GM19452 (cell line): Measurements from ENCODE around the gene TSC2.
"Not testable (repeated sequence)": the region's sequence is repeated elsewhere in the genome, so short reads cannot be mapped to it uniquely, and the experiment has no call there.

ENCODE experiments used
- ATAC-seq: cut with Tn5 transposase; IDR thresholded peaks from one replicate; pipeline ENCODE4 v1.9.1; 2021; ENCODE audit not compliant: unreplicated experiment

TSC2 gene

DNA sequence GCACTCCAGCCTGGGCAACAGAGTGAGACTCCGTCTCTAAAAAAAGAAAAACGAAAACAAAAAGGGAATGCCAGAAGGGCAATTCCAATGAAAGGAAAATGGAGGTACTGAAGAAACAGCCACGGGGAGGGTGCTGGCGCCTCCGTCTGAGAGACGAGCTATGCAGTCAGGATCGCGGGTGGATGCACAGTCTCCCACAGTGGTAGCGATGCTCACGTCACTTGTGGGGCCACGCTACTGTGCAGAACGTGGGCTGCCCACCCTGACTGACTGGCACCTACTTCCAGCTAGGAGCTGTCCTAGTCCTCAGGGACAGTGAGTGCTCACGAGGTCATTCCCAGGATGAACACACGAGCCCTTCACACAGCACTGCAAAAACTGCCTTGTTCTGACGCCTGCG lies 53.8 kb downstream of the TSC2 start:
- ATAC-seq = not testable (repeated sequence)

GRCh38 chr16:2102471-2102870 lies 54.7 kb downstream of the TSC2 start:
- no peak for ATAC-seq

- not testable (repeated sequence) for ATAC-seq
Measured at GRCh38 chr16:2104464-2104863, 56.7 kb downstream of the TSC2 start.

GRCh38 chr16:2105291-2105690 lies 57.5 kb downstream of the TSC2 start:
- not testable (repeated sequence) for ATAC-seq

DNA sequence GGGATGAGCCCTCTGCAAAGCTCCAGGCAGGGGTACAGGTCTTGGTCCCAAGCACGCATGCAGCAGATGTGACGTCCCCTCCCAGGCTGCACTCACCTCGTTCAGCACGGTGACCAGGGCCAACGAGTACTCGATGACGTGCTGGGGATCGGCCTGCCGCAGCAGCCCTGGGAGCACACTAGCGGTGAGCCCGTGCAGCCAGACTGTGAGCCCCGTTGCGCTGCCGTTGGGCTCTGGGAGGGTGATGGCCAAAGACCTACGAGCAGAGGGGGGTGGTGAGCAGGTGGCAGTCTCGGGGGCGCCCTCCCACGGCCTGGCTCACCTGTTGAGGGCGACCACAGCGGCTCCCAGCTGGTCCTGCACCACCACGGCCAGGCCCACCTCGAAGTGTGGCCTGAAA lies 58.0 kb downstream of the TSC2 start:
- ATAC-seq = not testable (repeated sequence)

DNA sequence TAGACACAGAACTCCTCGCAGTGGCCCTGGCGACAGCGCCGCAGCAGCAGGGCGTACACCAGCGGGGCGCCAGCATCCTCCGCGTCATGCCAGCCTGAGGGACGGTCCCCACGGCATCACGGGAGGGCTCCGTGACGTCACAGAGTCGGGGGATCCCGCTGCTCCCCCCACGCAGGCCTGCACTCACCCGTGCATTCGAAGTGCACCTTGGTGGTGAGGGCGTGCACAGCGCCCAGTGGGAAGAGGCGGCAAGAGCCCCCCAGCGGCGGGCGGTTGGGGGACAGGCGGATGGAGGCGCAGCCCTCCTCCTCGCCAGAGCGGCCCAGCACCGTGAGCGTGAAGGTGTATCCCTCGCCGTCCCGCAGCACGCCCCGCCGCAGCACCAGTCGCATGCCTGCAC lies 58.4 kb downstream of the TSC2 start:
- not testable (repeated sequence) for ATAC-seq

DNA sequence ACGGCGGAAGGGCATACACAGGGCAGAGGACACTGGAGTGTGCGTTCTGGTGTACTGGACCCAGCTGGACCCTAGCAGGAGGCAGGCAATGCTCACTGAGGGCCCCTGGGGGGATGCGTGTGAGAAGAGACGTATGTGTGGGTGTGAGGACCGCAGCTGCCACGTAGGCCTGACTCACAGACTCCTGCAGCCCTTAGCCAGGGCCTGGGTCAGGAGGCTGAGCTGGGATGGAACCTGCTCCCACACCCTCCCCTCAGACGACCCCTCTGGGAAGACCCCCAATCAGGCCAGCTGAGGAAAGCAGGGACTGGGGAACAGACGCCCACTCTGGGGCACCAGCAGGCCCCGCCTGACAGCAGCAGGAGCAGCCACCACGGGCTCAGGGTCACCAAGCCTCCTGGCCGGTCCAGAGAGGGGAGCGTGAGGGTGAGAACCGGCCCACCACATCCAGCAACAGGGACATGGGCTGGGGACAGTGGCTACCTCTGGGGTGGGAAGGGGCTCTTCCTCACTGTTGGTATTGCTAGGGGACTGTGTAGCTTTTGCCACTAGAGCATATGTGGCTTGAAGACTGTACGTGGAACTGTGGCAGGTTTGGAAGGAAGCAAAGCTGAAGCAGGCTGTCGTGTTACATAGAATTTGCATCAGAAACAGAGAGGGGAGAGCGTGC lies 59.5 kb downstream of the TSC2 start:
- not testable (repeated sequence) for ATAC-seq

DNA sequence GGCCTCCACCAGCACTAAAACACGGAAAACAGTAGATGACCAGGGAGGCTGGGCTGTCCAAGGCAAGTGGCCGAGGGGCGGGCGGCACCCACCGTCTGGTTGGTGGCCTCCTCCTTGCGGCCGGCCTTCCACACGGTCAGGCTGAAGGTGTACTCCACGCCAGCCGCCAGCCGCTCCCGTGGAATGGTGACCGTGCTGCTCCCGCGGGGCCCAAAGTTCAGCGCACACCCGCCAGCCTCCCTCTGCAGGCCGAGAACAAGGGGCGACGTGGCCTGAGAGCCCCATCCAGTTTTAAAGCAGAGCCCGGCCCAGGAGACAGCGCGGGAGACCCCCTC lies 60.0 kb downstream of the TSC2 start:
- ATAC-seq = not testable (repeated sequence)

DNA sequence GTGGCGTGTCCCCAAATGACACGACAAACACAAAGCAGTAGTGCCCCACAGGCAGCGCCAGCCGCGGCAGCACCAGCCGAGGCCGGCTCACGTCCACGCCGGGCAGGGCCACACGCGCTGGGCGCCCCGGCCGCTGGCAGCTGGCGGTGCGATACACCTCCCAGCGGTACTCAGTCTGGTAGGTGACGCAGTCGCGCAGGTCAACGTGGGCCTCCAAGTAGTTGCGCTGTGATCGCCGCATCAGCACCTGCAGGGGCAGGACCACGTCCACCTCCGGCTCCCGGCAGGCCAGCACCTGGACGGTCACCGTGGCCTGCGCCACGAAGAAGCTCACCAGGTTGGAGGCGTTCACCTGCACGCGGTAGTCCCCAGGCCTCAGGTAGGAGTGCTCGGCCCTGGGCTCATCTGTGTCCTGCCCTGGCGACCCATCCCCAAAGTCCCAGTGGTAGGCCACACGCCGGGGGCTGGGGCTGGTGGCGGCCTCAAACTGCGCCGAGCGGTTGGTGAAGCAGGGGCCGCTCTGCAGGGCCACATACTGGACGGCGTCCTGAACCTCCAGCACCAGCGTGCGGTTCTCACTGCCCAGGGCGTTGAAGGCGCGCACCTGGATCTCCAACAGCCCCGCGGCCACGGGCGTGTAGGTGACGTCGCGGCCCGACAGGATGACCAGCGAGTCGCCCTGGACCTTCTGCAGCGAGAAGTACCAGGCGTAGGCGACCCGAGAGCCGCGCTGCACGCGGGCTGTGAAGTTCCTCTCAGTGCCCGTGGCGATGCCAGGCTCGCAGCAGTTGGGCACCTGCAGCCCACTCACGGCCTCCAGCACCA lies 60.9 kb downstream of the TSC2 start:
- not testable (repeated sequence) for ATAC-seq

DNA sequence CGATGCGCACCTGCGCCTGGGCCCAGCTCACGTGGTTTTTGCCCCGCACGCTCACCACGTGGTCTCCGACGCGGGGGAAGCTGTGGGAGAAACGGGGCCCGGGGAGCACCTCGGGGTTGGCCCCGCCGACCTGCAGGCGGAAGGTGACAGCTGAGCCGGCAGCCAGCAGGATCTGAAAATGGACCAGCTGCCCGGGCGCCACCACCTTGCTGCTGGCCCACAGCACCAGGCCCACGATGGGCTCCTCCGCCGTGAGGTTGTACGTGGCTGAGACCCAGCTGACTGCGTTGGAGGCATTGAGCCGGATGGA lies 61.4 kb downstream of the TSC2 start:
- ATAC-seq = not testable (repeated sequence)

DNA sequence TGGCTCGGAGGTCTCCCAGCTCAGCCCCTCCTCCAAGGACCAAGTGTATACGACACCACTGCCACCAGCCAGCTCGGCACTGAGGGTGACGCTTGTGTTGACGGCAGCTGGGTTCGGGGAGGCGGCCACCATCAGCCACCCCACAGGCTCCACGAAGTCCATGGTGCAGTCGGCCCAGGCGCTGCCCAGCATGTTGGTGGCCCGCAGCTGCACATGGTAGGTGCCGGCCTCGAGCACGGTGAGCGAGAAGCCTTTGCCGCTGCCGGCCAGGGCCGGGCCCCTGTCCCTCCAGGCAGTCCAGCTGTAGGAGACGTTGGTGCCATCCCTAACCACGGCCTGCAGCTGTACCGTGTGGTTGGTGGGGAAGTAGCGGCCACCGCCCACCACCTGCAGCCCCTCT lies 62.1 kb downstream of the TSC2 start:
- not testable (repeated sequence) for ATAC-seq

GRCh38 chr16:2110332-2111008 lies 62.7 kb downstream of the TSC2 start:
- ATAC-seq = not testable (repeated sequence)

GRCh38 chr16:2111009-2111353 lies 63.2 kb downstream of the TSC2 start:
- not testable (repeated sequence) for ATAC-seq

DNA sequence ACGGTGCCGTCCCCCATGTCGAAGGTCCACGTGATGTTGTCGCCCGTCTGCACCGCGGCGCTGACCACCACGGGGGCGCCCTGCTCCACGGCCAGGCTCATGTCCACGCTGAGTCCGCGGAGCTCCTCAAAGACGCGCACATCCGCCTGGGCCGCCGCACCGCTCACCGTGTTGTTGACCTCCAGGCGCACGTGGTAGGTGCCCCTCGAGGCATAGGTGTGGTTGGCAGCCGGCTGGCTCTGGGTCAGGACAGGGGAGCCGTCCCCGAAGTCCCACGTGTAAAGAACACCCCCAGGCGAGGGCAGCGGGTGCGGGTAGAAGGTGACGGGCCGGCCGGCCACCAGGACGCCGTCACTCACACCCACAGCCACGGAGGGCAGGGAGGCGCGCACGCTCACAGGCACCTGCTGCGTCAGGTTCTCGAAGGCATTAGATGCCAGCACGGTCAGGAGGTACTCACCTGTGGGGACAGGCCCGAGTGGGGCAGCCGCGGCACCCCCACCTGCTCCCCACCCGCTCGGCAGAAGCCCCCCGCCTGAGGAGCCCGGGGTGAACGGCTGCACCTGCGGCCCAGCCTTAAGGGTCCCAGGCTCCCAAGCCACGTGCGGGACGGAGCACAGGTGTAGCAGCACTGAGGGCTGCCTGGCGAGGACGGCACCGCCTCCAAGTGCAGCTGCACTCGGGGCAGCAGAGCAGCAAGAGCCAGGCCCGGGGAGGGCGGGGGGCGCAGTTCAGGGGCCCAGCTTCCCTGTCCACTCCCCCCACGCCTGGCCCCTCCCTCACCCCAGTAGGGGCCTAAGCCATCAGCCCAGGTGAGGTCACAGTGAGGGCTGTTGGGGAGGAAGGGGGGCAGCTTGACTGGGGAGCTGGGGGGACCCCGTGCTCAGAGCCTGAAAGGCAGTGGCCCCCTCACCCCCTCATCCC lies 63.9 kb downstream of the TSC2 start:
- not testable (repeated sequence) for ATAC-seq

GRCh38 chr16:2112539-2113106 lies 64.8 kb downstream of the TSC2 start:
- not testable (repeated sequence) for ATAC-seq

- ATAC-seq = not testable (repeated sequence)
Measured at GRCh38 chr16:2114225-2114624, 66.4 kb downstream of the TSC2 start.

DNA sequence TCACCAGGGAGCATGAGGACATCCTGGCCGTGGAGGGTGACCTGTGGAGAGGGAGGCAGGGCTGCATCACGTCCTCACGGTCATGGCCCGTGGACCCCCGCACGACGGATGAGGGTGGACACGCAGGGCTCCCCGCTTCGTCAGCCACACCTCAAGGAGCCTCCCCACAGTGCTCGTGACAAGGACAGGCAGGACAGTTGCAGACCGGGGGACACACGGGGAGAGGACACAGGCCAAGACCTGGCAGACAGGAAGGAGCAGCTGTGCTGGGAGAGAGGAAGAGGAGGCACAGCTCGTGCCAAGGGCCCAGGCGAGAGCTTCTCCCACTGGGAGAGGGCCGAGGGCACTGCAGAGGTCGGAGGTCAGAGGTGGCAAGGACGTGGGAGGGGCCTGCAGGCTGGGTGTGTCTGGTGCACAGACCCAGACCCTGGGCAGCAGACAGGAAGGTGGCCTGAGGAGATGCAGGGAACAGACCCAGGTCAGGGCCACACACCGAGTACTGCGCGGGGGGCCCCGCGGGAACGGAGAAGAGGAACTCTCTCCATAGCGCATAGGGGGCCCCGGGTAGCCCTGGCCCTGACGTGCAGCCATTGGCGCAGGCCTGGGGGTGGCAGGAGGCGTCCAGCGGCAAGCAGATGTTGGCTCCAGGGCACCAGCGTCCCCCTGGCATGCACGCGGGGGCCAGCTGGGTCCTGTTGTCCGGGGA lies 67.3 kb downstream of the TSC2 start:
- not testable (repeated sequence) for ATAC-seq

DNA sequence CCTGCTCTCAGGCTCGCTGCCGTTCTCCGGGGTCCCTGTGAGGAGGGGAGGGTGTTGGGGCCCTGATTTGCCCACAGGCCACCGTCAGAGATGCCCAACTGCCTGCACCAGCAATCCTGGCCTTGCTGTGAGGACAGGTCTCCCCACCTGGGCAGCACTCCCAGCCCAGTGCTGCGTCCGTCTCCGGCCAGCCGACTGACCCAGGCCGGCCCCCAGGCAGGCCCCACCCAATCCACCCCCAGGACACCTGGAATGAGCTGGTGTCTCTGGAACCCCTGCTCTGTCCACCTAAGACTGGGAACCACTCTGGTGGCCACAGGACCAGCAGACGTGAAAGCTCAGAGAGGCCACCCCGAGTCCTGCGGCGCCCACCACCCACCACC lies 67.8 kb downstream of the TSC2 start:
- no peak for ATAC-seq

- ATAC-seq = not testable (repeated sequence)
Measured at GRCh38 chr16:2116428-2116827, 68.6 kb downstream of the TSC2 start.

- not testable (repeated sequence) for ATAC-seq
Measured at GRCh38 chr16:2117341-2117740, 69.6 kb downstream of the TSC2 start.
